Activated T-cell treated with anti-CD3 and anti-CD28 coated beads, Interleukin-2, amount 50 U/mL, for 24 hours (primary cell): ENCODE results near the gene CTSE.
"Not testable (repeated sequence)": the region's sequence is repeated elsewhere in the genome, so short reads cannot be mapped to it uniquely, and the experiment has no call there.

Experiments
- DNase-seq: peaks from one replicate; pipeline ENCODE4 v3.0.0-alpha.2; 2020
- H3K27ac Mint-ChIP-seq: 2 replicates; pipeline ENCODE4 v1.8.0; 2020; ENCODE audit warnings: mild to moderate bottlenecking, mixed read lengths
- H3K27me3 Mint-ChIP-seq: 2 replicates; pipeline ENCODE4 v1.8.0; 2020; ENCODE audit warnings: mixed read lengths
- H3K36me3 Mint-ChIP-seq: 2 replicates; pipeline ENCODE4 v1.8.0; 2020; ENCODE audit warnings: low read depth, mixed read lengths
- H3K4me1 Mint-ChIP-seq: 2 replicates; pipeline ENCODE4 v1.8.0; 2020; ENCODE audit warnings: low read depth, mixed read lengths
- H3K4me3 Mint-ChIP-seq: 2 replicates; pipeline ENCODE4 v1.8.0; 2020; ENCODE audit warnings: mild to moderate bottlenecking, moderate library complexity, mixed read lengths
- H3K9me3 Mint-ChIP-seq: 2 replicates; pipeline ENCODE4 v1.8.0; 2020; ENCODE audit warnings: mixed read lengths

CTSE gene

GRCh38 chr1:205998457-205999241 is 25.0 kb downstream of the CTSE start:
- no peak overlapping the region for H3K4me3 Mint-ChIP-seq
- H3K4me1 Mint-ChIP-seq, result peaks cover 24% of the 10 kb centered on the region
- no peaks in the 10 kb centered on the region for H3K9me3 Mint-ChIP-seq
- DNase-seq, result no peak
- no peaks in the 10 kb centered on the region for H3K36me3 Mint-ChIP-seq
- H3K27ac Mint-ChIP-seq, result no peak overlapping the region
- H3K27me3 Mint-ChIP-seq, result peaks cover 16% of the 10 kb centered on the region

- H3K4me3 Mint-ChIP-seq, result not testable (repeated sequence)
- peaks cover 12% of the 10 kb centered on the region for H3K4me1 Mint-ChIP-seq
Measured at GRCh38 chr1:205996641-205997040, 27.1 kb downstream of the CTSE start.

GRCh38 chr1:205994346-205994745 is 29.3 kb downstream of the CTSE start:
- no peak for DNase-seq
- Mint-ChIP-seq H3K4me3 (no peak overlapping the region), H3K4me1 (no peaks in the 10 kb centered on the region), H3K27ac (no peak overlapping the region), H3K36me3 (no peaks in the 10 kb centered on the region), H3K27me3 (peaks cover 18% of the 10 kb centered on the region), H3K9me3 (no peaks in the 10 kb centered on the region)

More at GRCh38 chr1:205996641-205997040, 27.1 kb downstream of the CTSE start:
- H3K27me3 Mint-ChIP-seq, result peaks cover 10% of the 10 kb centered on the region
- not testable (repeated sequence) for H3K9me3 Mint-ChIP-seq, H3K36me3 Mint-ChIP-seq, DNase-seq, H3K27ac Mint-ChIP-seq

- Mint-ChIP-seq H3K9me3 (no peaks in the 10 kb centered on the region), H3K27me3 (peaks cover 18% of the 10 kb centered on the region), H3K27ac (no peak overlapping the region), H3K36me3 (no peaks in the 10 kb centered on the region), H3K4me1 (no peaks in the 10 kb centered on the region), H3K4me3 (no peak overlapping the region)
- DNase-seq, result no peak
Measured at GRCh38 chr1:205993068-205993467, 30.6 kb downstream of the CTSE start.

- no peaks in the 10 kb centered on the region for H3K36me3 Mint-ChIP-seq
- no peak for DNase-seq
- H3K27ac Mint-ChIP-seq, result no peak overlapping the region
- H3K9me3 Mint-ChIP-seq, result no peaks in the 10 kb centered on the region
- H3K4me3 Mint-ChIP-seq, result no peak overlapping the region
- no peaks in the 10 kb centered on the region for H3K4me1 Mint-ChIP-seq
- peaks cover 13% of the 10 kb centered on the region for H3K27me3 Mint-ChIP-seq
Measured at GRCh38 chr1:205992218-205992882, 31.3 kb downstream of the CTSE start.

- no peaks in the 10 kb centered on the region for H3K9me3 Mint-ChIP-seq
- no peaks in the 10 kb centered on the region for H3K4me1 Mint-ChIP-seq
- H3K4me3 Mint-ChIP-seq, result no peak overlapping the region
- H3K27me3 Mint-ChIP-seq, result peaks cover 8% of the 10 kb centered on the region
- no peak for DNase-seq
- H3K27ac Mint-ChIP-seq, result no peak overlapping the region
- no peaks in the 10 kb centered on the region for H3K36me3 Mint-ChIP-seq
Measured at GRCh38 chr1:205991237-205991636, 32.5 kb downstream of the CTSE start.

GRCh38 chr1:205990226-205990625 is 33.5 kb downstream of the CTSE start:
- Mint-ChIP-seq H3K4me3 (no peak overlapping the region), H3K4me1 (no peaks in the 10 kb centered on the region), H3K27me3 (peaks cover 8% of the 10 kb centered on the region), H3K27ac (no peak overlapping the region), H3K9me3 (no peaks in the 10 kb centered on the region), H3K36me3 (no peaks in the 10 kb centered on the region)
- no peak for DNase-seq

- no peak overlapping the region for H3K4me3 Mint-ChIP-seq
- no peaks in the 10 kb centered on the region for H3K36me3 Mint-ChIP-seq
- no peaks in the 10 kb centered on the region for H3K4me1 Mint-ChIP-seq
- peaks cover 8% of the 10 kb centered on the region for H3K27me3 Mint-ChIP-seq
- no peak for DNase-seq
- no peak overlapping the region for H3K27ac Mint-ChIP-seq
- H3K9me3 Mint-ChIP-seq, result no peaks in the 10 kb centered on the region
Measured at GRCh38 chr1:205989786-205990185, 33.9 kb downstream of the CTSE start.

- Mint-ChIP-seq H3K27ac (no peak overlapping the region), H3K4me1 (no peaks in the 10 kb centered on the region), H3K4me3 (no peak overlapping the region), H3K36me3 (no peaks in the 10 kb centered on the region), H3K27me3 (peaks cover 8% of the 10 kb centered on the region), H3K9me3 (no peaks in the 10 kb centered on the region)
- no peak for DNase-seq
Measured at GRCh38 chr1:205988585-205988995, 35.1 kb downstream of the CTSE start.

- Mint-ChIP-seq H3K27me3 (peaks cover 8% of the 10 kb centered on the region), H3K9me3 (peaks cover 5% of the 10 kb centered on the region), H3K4me1 (no peaks in the 10 kb centered on the region), H3K36me3 (no peaks in the 10 kb centered on the region), H3K27ac (no peak overlapping the region), H3K4me3 (no peak overlapping the region)
- no peak for DNase-seq
Measured at GRCh38 chr1:205986861-205987260, 36.8 kb downstream of the CTSE start.

- H3K27ac Mint-ChIP-seq, result no peak overlapping the region
- H3K4me1 Mint-ChIP-seq, result no peaks in the 10 kb centered on the region
- H3K4me3 Mint-ChIP-seq, result no peak overlapping the region
- H3K27me3 Mint-ChIP-seq, result peaks cover 5% of the 10 kb centered on the region
- no peak for DNase-seq
- H3K9me3 Mint-ChIP-seq, result peaks cover 7% of the 10 kb centered on the region
- H3K36me3 Mint-ChIP-seq, result no peaks in the 10 kb centered on the region
Measured at GRCh38 chr1:205986292-205986691, 37.4 kb downstream of the CTSE start.

GRCh38 chr1:205985330-205986005 is 38.2 kb downstream of the CTSE start:
- H3K27ac Mint-ChIP-seq, result no peak overlapping the region
- no peak overlapping the region for H3K4me3 Mint-ChIP-seq
- no peaks in the 10 kb centered on the region for H3K4me1 Mint-ChIP-seq
- DNase-seq, result no peak
- H3K27me3 Mint-ChIP-seq, result peaks cover 4% of the 10 kb centered on the region
- H3K36me3 Mint-ChIP-seq, result no peaks in the 10 kb centered on the region
- peaks cover 8% of the 10 kb centered on the region for H3K9me3 Mint-ChIP-seq

- no peaks in the 10 kb centered on the region for H3K27me3 Mint-ChIP-seq
- no peak for DNase-seq
- H3K27ac Mint-ChIP-seq, result no peak overlapping the region
- no peak overlapping the region for H3K4me3 Mint-ChIP-seq
- H3K4me1 Mint-ChIP-seq, result no peaks in the 10 kb centered on the region
- H3K9me3 Mint-ChIP-seq, result peaks cover 8% of the 10 kb centered on the region
- H3K36me3 Mint-ChIP-seq, result no peaks in the 10 kb centered on the region
Measured at GRCh38 chr1:205983925-205984725, 39.6 kb downstream of the CTSE start.

- no peaks in the 10 kb centered on the region for H3K36me3 Mint-ChIP-seq
- no peak for DNase-seq
- H3K9me3 Mint-ChIP-seq, result peaks cover 8% of the 10 kb centered on the region
- no peaks in the 10 kb centered on the region for H3K4me1 Mint-ChIP-seq
- peaks cover 7% of the 10 kb centered on the region for H3K27me3 Mint-ChIP-seq
- H3K4me3 Mint-ChIP-seq, result no peak overlapping the region
- H3K27ac Mint-ChIP-seq, result no peak overlapping the region
Measured at GRCh38 chr1:205981257-205981656, 42.4 kb downstream of the CTSE start.
